HG02588 (cell line): Measurements from ENCODE around the gene PROP1.
"Not testable (repeated sequence)": the region's sequence is repeated elsewhere in the genome, so short reads cannot be mapped to it uniquely, and the experiment has no call there.

ENCODE experiments used
- ATAC-seq: cut with Tn5 transposase; IDR thresholded peaks from one replicate; pipeline ENCODE4 v1.9.1; 2021; ENCODE audit warnings: mild to moderate bottlenecking, moderate library complexity; ENCODE audit not compliant: unreplicated experiment

Gene PROP1

DNA sequence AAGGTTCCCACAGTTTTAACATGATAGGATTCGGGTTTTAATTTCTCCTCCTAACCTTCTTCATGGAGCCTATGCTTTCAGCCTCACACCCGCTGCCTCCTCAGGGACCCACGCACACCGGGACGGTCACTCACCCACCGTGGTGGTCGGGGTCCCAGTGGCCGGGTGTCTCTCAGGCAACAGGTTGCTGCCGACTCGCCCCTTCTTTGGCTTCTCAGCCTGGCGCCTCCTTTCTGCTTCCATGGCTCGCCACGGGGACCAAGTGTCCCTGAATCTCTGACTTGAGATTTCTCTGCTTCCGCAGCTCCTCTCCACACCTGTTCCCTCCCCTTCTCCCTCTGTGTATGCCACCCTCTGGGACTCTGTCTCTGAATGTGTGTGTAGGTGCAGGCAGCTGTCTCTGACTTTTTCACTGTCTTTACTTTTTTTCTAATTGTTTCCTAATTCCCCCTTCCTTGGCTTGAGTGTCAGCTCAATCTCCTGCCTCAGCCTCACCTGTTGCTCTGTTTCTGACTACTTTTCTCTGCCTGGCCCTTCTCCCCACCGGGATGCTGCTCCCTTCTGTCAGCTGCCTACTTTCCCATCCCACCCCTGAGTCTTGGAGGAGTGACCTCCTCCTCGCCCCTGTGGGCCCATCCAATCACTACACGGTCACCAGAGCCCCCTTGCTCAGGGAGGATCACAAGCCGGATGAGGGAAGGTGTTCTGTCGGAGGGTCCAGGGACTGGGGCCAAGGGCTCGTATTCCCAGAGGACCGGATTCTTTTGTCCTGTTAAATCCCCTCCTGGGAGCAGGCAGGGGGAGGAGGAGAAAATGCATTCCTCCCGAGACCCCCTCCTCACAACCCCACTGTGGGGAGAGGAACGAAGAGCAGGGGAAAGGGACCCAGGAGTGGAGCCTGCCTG is at the start of gene PROP1:
Gene PROP1, minus strand, starts transcription at position 552 of the 905 bp plus-strand sequence. Its CDS starts 309 bp downstream, at position 243.
- ATAC-seq = no peak

DNA sequence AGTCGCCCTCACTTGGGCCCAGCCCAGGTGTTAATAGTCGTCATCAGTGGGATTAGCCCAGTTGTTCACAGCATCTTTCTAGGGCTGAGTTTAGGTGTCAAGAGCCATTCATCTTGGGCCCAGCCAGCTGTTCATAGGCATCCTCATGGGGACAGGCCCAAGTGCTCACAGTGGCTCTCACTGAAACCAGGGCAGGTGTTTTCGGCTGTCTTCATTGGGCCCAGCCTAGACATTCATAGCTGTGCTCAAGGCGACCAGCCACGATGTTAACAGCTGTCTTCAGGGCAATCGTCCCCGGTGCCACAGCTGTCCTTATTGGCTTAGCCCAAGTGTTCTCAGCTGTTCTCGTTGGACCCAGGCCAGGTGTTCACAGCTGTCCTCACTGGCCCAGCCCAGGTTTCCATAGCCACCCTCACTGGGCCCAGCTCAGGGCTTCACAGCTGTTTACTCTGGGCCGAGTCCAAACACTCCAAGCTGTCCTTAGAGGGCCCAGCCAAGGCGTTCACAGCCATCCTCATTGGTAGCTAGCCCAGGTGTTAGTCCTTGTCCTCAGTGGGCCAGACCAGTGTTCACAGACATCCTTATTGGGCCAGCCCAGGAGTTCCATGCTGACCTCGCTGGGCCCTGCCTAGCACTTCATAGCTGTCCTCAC is 23.5 kb upstream of the PROP1 start:
- not testable (repeated sequence) for ATAC-seq

DNA sequence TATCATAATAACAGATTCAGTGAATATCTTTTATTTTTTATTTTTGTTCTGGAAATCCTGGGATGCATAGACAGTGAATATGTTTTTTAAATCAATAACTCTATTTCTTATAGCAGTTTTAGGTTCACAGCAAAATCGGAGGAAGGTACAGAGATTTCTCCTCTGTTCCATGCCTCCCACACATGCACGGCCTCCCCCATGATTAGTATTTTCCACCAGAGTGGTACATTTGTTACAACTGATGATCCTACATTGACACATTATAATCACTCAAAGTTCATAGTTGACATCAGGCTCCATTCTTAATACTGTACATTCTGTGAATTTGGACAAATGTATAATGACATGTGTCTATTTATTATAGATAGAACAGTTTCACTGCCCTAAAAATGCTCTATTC is 16.7 kb upstream of the PROP1 start:
- not testable (repeated sequence) for ATAC-seq

DNA sequence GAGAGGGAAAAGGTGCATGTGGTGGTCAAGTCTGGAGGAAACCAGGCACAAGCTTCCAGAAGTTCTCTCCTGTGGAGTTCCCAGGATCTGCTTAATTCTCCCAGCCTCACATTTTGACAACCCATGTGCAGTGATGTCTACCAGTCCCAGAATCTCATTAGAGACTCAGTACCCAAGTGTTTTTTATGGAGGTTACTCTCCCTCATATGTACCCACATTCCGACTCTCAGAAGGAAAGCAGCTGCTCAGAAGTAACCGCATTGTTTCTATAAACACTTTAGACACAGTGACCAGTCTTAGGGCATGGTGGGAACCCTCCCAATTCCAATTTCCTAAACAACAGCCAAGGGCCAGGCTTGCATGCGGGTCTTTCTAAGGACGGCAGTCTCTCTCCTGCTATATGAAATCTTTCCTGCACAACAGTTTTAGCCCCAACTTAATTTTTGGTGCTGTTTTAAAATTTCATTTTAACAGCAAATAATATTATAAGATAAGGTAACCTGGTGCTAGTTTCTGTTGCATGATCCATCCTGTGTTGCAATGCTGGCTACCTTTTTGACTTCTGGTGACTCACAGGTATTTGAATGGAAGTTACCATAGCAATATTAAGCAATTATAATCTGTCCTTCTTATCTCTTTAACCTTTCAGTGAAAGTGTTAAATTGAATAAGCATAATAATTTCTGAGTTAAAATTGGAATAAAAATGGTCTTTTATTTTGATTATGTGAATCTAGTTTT is 15.9 kb upstream of the PROP1 start:
- ATAC-seq = not testable (repeated sequence)

DNA sequence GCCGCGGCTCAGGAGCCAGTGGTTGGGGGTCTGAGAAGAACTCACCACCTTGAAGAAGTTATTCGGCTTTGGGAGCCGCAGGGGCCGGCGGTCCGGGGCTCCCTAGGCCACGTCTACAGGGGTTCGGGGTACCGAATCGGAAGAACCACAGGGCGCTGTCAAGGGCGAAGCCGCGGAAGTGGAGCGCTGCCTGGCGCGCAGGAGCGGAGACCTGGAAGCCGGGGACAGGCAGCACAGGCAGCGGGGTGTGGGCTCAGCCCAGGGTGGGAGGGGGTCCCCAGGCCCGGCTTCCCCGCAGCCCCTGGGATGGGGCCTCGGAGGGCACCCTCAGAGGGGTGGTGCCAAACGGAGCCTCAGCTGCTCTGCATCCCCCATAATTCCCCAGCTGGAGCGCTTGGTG is 11.2 kb upstream of the PROP1 start:
- ATAC-seq = not testable (repeated sequence)

DNA sequence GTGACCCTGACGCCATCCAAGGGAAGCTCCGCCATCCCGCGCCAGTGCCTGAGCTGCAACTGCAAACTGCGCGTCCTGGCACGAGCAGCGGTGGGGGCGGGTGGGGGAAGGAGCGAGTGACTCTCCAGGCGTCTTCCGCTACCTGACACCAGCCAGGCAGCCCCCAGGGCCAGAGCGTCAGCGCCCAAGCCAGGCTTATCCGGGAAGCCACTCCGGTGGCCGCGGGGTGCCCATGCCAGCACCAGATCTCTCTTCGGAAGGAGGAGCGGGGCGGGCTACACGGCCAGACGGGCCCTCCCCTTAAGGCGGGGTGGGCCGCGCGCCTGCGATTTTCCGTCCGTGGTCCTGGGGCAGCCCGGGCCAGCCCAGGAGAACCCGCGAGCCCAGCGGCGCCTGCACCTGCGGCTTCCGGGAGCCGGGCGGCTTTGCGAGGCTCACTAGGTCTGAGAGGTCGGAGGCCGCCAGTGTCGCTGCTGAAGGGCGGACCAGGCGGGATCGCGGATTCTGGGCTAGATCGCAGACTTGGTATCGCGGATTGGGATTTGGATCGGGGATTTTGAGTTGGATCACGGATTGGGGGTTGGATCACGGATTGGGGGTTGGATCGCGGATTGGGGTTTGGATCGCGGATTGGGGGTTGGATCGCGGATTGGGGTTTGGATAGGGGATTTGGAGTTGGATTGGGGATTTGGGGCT is 10.6 kb upstream of the PROP1 start:
- ATAC-seq = peak; percentile 65

DNA sequence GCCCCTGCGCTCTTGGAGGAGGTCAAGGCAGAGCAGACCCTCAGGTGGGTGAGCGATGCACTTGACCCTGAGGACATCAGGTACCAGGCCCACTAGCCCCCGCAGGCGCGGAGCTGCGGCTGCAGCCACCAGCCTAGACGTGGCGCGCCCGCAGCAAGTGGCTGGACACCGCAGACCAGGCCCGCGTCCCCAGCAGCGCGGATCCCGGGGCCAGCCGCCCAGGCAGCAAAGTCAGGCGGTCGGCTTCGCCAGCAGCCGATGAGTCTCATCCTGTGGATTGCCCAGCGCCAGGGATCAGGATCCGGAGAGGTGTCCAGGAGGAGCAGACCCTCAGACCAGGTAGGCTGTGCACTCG is 10.1 kb upstream of the PROP1 start:
- peak; percentile 12 for ATAC-seq

DNA sequence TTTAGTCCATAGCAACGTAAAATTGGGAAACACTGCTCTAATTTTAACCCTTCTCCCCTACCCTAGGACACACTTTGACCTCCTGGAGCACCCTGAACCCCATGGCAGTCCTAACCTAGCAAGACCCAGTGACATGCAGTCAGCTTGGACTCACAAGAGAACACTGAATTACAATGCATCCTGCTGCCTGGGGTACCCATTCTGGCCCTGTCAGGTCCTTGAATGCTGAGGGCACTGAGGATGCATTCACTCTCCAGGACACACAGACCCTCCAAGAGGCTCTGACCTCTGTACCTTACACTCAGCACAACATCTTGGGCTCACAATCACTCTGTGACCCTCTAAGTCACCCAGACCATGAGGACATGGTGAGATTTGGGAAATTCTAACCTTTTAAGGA is 1.8 kb upstream of the PROP1 start:
- no peak for ATAC-seq

DNA sequence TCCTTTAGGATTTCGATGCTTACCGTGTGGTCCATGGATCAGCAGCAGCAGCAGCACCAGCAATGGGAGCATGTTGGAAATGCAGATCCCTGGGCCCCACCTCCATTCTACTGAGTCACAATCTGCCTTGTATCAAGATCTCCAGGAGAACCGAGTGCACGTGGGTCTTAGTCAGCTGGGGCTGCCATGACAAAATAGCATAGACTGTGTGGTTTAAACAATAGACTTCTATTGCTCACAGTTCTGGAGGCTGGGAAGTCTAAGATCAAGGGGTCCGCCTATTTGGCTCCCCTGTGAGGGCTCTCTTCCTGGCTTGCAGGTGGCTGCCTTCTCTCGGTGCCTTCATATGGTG is 1.3 kb upstream of the PROP1 start:
- no peak for ATAC-seq

DNA sequence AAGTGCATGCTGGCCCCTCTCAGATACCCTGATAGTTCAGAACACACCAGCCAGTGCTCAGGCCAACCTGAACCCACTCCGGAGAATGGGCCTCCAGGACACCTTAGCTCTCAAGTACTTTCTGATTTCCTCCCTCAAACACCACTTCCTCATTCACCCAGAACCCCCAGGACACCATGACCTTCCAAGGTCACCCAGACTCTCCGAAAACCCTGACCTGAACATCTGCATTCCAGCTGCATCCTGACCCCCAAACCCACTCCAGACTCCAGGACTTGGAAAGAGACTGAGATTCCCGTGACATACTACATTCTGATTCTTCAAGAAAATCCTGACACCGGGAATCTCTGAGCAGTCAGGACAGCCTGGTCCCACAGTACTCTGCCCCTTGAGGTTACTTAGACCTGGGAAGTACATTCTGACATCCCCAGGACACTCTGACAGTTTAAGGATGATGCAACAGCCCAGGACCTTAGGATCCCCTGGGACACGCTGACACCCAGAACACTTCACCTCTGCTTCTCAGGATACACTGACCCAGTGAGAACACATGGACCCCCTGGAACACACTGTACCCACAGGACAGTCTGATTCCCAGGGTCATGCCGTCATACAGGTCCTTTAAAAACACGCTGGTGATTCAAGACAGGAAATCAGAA is 747 bp upstream of the PROP1 start:
- ATAC-seq = no peak

DNA sequence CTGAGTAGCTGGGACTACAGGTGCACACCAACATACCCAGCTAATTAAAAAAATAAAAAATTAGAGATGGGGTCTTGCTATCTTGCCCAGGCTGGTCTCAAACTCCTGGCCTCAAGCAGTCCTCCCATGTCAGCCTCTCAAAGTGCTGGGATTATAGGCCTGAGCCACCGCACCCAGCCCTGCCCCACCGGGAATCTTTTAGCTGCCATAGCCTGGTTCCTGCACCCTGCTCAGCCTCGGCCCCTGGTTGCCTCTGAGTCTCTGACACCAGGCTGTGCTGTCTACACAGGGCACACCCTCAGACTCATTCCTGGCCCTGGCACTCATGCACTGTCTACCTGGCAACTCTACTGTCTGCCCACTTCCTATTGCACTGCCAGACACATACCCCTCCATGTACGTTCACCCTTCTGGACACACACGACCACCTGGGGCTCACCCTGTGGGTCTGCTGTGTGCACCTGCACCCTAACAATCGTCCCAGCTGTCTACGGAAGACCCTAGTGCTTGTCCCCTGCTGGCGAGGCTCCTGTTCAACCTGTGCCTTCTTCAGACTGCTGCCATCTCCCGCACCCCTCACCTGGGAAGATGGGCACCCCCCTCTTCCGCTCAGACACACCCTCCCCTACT is 1.4 kb downstream of the PROP1 start:
- no peak for ATAC-seq

DNA sequence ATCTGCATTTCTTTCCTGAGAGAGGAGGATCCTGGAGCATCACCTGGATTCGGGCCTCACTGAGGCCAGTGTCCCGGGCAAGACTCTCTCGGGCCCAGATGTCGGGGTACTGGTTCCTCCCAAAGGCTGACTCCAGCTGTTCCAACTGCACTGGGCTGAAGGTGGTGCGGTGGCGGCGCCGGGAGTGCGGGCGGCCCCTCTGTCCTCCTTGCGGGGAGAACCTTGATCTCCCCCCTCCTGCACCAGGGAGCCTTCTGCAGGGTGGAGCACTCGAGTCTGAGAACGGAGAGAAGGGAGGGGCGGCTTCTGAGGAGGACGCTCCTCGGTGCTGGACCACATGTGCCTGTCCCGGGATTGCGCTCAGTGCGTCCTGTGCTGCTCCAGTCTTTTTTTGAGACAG is 2.0 kb downstream of the PROP1 start:
- no peak for ATAC-seq

DNA sequence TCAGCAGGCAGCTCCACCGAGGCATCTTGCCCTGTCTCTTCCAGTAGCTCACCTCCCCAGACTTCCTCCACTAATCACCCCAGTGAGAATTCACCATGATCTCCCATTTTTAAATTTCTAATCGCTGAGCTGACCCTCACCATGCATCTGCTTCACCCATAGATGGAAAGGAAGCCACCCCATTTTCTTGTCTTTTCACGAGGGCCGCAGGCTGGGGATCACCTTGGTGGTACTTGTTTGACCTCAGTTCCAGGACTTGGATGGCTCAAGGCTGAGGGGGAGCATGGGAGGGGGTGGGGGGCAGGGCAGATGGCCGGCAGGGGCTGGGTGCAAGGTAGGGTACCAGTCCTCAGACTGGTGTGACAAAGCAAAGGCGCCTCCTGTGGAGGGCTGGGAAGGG is 3.6 kb downstream of the PROP1 start:
- ATAC-seq = no peak

DNA sequence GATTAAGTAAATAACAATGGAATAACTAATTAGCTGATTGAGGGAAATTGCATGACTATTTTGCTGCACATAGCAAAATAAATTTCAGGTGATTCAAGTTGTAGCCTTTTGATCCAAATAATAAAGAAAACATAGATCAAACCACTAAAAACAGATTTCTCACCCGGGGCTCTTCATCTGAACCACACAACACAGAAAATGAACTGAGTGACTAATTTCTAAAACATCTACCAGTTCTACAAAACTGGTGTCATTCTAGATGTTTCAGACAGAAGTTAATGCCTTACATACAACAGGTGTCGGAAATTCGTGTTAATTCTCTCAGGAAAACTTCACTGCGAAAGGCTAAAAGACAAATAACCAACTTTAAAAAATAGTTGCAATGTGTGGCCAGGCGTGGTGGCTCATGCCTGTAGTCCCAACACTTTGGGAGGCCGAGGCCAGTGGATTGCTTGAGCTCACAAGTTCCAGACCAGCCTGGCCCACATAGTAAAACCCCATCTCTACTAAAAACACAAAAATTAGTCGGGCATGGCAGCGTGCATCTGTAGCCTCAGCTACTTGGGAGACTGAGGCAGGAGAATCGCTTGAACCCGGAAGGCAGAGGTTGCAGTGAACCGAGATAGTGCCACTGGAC is 6.9 kb downstream of the PROP1 start:
- ATAC-seq = no peak

DNA sequence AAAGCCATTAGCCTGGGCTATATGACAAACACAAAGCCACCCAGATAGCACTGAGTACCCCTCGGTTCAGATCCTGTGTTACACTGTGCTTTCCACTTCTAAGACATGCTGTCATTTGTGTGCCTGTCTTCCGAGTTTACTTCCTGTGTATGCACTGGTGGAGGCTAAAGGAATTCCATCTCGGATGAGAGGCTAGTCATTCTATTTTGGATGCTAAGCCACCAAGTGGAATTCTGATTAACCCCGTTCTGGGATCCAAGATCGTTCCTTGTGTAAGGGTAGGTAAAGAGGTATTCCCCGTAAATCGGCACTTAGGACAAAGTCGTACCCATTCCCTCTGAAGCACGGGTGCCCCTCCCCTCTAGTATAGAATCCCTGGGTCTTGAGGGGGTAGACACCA is 8.7 kb downstream of the PROP1 start:
- ATAC-seq = no peak

DNA sequence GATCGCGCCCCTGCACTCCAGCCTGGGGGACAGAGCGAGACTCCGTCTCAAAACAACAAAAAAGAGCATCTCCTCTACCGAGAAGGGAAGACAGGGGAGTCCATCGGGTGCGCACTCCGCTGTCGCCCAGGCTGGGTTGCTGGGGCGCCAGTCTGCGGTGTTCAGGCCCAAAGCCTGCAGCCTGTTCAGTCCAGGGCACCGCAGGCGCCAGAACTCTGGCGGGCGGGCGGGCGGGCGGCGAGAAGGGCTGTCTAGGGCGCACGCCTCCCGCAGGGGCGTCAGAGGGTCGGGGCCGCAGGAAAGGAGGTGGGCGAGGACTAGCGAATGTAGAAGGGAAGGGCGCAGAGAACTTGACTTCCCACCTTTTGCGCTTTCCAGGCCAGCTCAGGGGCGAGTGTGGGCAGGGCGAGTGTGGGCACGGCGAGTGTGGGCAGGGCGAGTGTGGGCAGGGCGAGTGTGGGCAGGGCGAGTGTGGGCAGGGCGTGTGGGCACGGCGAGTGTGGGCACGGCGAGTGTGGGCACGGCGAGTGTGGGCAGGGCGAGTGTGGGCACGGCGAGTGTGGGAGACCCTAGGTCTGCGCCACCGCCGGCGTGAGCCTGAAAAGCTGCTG is 10.5 kb downstream of the PROP1 start:
- no peak for ATAC-seq

DNA sequence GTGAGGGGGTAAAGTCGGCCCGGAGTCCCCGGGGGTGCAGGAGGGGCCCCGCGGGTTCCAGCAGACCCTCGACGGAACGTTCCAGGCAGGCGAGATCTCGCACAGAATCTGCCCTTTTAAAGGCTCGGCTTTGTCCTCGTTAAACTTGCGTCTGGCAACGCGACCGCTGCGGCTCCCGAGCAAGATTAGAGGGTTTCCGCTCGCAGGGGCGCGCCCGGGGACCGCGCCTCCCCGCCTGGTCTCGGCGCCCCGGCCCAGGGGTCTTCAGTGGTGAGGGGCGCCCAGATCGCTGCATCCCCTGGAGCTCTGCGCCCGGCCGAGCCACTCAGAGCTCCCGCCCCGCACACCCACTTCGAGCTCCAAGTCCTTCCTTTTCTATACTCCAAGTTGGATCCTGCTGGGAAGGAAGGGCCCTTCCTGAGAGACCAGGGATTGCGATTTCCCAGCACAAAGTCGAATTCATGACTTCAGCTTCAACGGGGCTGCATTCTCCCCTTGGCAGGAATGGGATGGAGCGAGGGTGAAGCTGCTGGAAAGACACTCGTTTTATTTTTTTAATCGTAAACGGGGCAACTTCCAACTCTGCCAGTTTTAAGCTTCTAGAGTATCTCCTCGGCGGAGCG is 11.3 kb downstream of the PROP1 start:
- ATAC-seq = no peak

DNA sequence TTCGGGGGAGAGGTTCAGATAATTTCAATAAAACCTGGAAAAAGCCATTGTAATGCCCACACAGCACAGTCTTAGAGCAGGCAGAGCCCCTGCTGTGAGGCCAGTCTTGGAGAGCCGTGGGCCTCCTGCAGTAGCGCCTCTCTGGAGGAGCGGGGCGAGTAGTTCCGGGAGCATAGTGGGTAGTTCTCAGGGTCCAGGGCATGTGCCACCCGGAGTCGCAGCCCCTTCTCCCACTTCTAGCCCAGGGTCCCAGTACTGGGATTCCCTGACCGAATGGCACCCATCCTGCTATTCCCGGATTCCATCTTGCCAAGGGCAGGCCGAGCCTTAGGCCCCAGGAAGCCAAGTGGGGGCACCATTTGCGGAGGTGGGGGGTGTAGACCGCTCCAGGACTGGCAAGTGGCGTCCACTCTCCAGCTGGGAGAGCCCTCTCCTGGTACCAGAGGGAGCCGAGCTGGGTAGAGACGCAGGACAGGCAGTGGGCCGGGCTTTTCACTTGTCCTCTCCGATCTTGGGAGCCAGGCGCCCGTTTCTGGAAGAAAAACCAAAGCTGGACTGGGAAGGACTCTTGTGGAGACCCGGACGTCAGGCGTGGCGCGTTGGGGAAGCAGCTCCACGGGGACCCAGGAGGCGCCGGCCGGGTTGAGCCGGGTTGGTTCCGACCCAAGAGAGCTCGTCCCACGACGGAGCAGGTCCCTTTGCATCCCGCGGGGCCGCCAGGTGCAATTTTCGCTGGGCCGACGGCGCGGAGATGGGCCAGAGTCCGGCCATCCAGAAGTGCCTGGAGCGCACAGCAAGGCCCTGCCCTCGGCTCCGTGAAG is 12.1 kb downstream of the PROP1 start:
- ATAC-seq = no peak
